ENCODE data around the gene RPS29. TPM values are rescaled to one million over a fixed set of nuclear protein-coding genes. Genes with fewer than 3 reads are reported as not detected.
A peak's percentile ranks its signal among the peaks of the same experiment; 100 is the strongest.

RPS29 gene
- total and polyA plus RNA-seq, 12 donors, result 922 to 6,627 (median 1,416) TPM

DNA sequence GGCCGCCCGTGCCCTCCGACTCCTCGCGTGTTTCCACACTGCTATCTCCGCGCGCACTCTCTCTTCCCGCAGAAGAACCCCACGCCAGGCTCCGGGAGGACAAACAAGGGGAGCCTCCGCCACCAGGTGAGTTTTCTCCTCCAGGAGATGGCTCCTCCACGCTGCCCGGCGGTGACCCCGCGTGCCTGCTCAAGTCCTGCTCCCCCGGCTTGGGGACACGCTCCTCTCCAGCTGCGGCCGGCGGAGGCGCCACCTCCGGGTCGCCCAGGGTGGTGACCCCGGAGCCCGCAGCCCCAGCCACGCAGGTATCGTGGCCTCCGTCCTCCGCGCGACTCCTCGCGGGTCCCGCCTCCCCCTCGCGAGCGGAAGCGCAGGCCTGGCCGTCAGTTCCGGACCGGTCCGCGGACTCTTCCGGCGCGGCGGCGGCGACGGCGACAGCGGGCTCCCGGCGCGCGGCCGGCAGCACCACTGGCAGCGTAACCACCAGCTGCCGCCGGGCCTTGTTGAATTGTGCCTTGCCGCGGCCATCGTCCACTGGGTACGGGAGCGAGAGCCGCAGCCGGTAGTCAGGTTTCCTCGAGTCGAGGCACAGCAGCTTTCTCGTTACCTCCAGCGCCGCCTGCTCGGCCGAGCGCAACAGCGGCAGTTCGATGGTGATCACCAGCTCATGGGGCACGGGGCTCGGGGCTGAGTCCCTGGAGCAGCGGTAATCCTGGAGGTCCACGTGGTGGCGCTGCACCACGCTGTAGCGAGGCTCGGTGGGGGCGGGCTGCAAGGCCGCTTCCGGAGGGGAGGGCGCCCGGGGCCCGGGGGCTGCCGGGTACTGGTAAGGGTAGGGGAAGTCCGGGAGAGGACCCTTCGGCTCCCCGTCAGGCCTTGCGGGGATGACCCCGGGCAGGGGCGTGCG lies 47.7 kb upstream of the RPS29 start:
- peak overlapping the region; percentile 73 to 99 (median 98) for H3K27ac ChIP-seq
- intact Hi-C loops (cut with DNase I), result loop anchor here in 1 of 2 donors (10.0 kb wide), 1 partner anchor 131 kb away; the partner anchor contains the start of gene KLHDC2
- peak; percentile 88 to 89 for TF ChIP-seq POLR2A (IDR thresholded peaks at IDR 0.05)
- peak; percentile 48 to 81 (median 76) for TF ChIP-seq CTCF (IDR thresholded peaks at IDR 0.05)
- H3K4me1 ChIP-seq (replicated peaks in 1 of 2), result peaks cover 24 to 33% of the 10 kb centered on the region in 2 donors
- peak; percentile 92 to 95 (median 93) for DNase-seq
- H3K4me3 ChIP-seq, result peak overlapping the region; percentile 43 to 91 (median 87)
- H3K9me3 ChIP-seq (replicated peaks in 1 of 3), result no peaks in the 10 kb centered on the region
- H3K27me3 ChIP-seq, result no peaks in the 10 kb centered on the region
- 0% methylated on average over 16 to 101 of the region's 101 CpGs for WGBS, 4 donors
- H3K36me3 ChIP-seq (replicated peaks in 1 of 2), result peaks cover 0 to 5% of the 10 kb centered on the region in 2 donors

- Histone ChIP-seq H3K36me3 (replicated peaks in 1 of 2) (peaks cover 0 to 10% of the 10 kb centered on the region in 2 donors), H3K4me3 (no peak overlapping the region), H3K9me3 (replicated peaks in 1 of 3) (no peaks in the 10 kb centered on the region), H3K4me1 (replicated peaks in 1 of 2) (peaks cover 18 to 44% of the 10 kb centered on the region in 2 donors), H3K27ac (peak overlapping the region in 1 of 5 donors; percentile 23), H3K27me3 (no peaks in the 10 kb centered on the region)
- WGBS, 4 donors, result 77 to 82% (median 79%) methylated on average over 6 of the region's 6 CpGs
- TF ChIP-seq POLR2A (IDR thresholded peaks at IDR 0.05), result no peak
- no peak for TF ChIP-seq CTCF (IDR thresholded peaks at IDR 0.05)
- no peak for DNase-seq
- intact Hi-C loops (cut with DNase I), result no loop called here
These were observed 38.0 kb upstream of the RPS29 start for GRCh38 chr14:49623941-49624839.

DNA sequence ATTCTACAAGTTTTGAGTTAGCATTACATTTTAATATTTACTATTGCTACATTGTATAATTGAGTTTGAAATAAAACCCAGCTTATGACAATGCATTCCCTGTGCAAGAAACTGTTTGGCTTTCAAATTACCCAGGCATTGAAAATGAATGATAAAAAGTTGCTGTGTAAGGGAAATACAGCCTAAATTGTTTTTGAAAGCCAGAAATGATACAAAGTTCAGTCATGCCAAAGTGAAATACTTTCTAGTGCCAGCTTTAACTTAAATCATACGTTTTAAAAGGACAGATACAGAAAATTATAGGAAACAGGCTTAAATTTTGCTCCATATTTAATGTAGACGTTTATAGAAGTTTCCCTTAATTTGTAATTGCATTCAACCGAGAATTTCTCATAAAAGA lies 37.2 kb upstream of the RPS29 start:
- intact Hi-C loops (cut with DNase I), result no loop called here
- Histone ChIP-seq H3K4me1 (replicated peaks in 1 of 2) (peaks cover 18 to 52% of the 10 kb centered on the region in 2 donors), H3K27ac (no peak overlapping the region), H3K4me3 (no peak overlapping the region), H3K36me3 (replicated peaks in 1 of 2) (peaks cover 0 to 16% of the 10 kb centered on the region in 2 donors), H3K9me3 (replicated peaks in 1 of 3) (no peaks in the 10 kb centered on the region), H3K27me3 (no peaks in the 10 kb centered on the region)
- whole genome bisulfite sequencing, 4 donors, result 46 to 64% (median 52%) methylated on average over 3 of the region's 3 CpGs
- DNase-seq, result no peak
- TF ChIP-seq CTCF (IDR thresholded peaks at IDR 0.05) (no peak), POLR2A (IDR thresholded peaks at IDR 0.05) (no peak)
